PC-3 (cell line): ENCODE measurements around the gene MYORG. TPM values are rescaled to one million over a fixed set of nuclear protein-coding genes. Genes with fewer than 3 reads are reported as not detected.

Experiments
- ATAC-seq: fragments of 200-7000 bp; cut with Tn5 transposase; 2 replicates; pipeline ENCODE4 v1.9.1; 2020; ENCODE audit warnings: mild to moderate bottlenecking, moderate library complexity
- BruUV-seq: library from RNA; stranded (reverse); fragments of 400-500 nt; replicated peaks from 2 replicates; lab custom pipeline; 2021; lab: Mats Ljungman, UMichigan
- CTCF ChIA-PET: fragments of 300-600 bp; sonication (Branson Sonifier 250); formaldehyde crosslinking; loops from one replicate; lab custom pipeline; 2022; ENCODE audit warnings: antibody characterized with exemption; lab: Charles Lee
- POLR2A ChIA-PET: fragments of 300-600 bp; sonication (Branson Sonifier 250); formaldehyde crosslinking; loops from one replicate; lab custom pipeline; 2022; ENCODE audit warnings: antibody characterized with exemption; ENCODE audit not compliant: unreplicated experiment; lab: Charles Lee
- DNase-seq: peaks from one replicate; pipeline ENCODE4 v3.0.0-alpha.2; 2015
- H2AFZ ChIP-seq: fragments of 300-600 bp; sonication (generic); 2 replicates; pipeline ENCODE4 v1.6.0; 2016; ENCODE audit warnings: antibody characterized with exemption, low read length
- H3F3A ChIP-seq: fragments of 300-600 bp; sonication (generic); one replicate; pipeline ENCODE4 v1.6.0; 2017; ENCODE audit warnings: antibody characterized with exemption, low read length, control low read depth, mild to moderate bottlenecking; ENCODE audit not compliant: unreplicated experiment
- H3K27ac ChIP-seq: fragments of 300-600 bp; sonication (generic); 2 replicates; pipeline ENCODE4 v1.5.1; 2016; ENCODE audit warnings: mild to moderate bottlenecking, low read length
- H3K27me3 ChIP-seq: fragments of 300-600 bp; sonication (generic); 2 replicates; pipeline ENCODE4 v1.6.1; 2016; ENCODE audit warnings: low read length, mixed read lengths
- H3K36me3 ChIP-seq: fragments of 300-600 bp; sonication (generic); 2 replicates; pipeline ENCODE4 v1.6.1; 2016; ENCODE audit warnings: low read depth, mixed run types, low read length, mixed read lengths
- H3K4me1 ChIP-seq: fragments of 300-600 bp; sonication (generic); 2 replicates; pipeline ENCODE4 v1.5.1; 2016; ENCODE audit warnings: low read length; ENCODE audit not compliant: insufficient read depth
- H3K4me2 ChIP-seq: fragments of 300-600 bp; sonication (generic); 2 replicates; pipeline ENCODE4 v1.6.0; 2016; ENCODE audit warnings: low read length
- H3K4me3 ChIP-seq: fragments of 300-600 bp; sonication (generic); 2 replicates; pipeline ENCODE4 v1.5.1; 2016; ENCODE audit warnings: mild to moderate bottlenecking, low read length, mixed read lengths
- H3K79me2 ChIP-seq: fragments of 300-600 bp; sonication (generic); 2 replicates; pipeline ENCODE4 v1.6.1; 2017; ENCODE audit warnings: low read length, mixed read lengths
- H3K9ac ChIP-seq: fragments of 300-600 bp; sonication (generic); 2 replicates; pipeline ENCODE4 v1.6.0; 2016; ENCODE audit warnings: mild to moderate bottlenecking, low read length
- H3K9me2 ChIP-seq: fragments of 300-600 bp; sonication (generic); replicated peaks from 2 replicates; pipeline ENCODE4 v1.6.1; 2016; ENCODE audit warnings: mixed run types, low read length, mixed read lengths
- H3K9me3 ChIP-seq: fragments of 300-600 bp; sonication (generic); 2 replicates; pipeline ENCODE4 v1.6.1; 2016; ENCODE audit warnings: low read length, mixed read lengths
- H4K20me1 ChIP-seq: fragments of 300-600 bp; sonication (generic); 2 replicates; pipeline ENCODE4 v1.6.1; 2016; ENCODE audit warnings: low read length, mixed read lengths
- CTCF ChIP-seq: fragments of 300-600 bp; sonication (generic); conservative IDR thresholded peaks from 2 replicates; pipeline ENCODE4 v1.5.1; 2017; ENCODE audit warnings: antibody characterized with exemption, low read depth, mild to moderate bottlenecking, low read length
- EZH2 ChIP-seq: fragments of 300-600 bp; sonication (generic); IDR thresholded peaks from one replicate; pipeline ENCODE4 v1.6.1; 2017; ENCODE audit warnings: antibody characterized with exemption, mild to moderate bottlenecking, low read length; ENCODE audit not compliant: unreplicated experiment
- EZH2phosphoT487 ChIP-seq: fragments of 300-600 bp; sonication (generic); IDR thresholded peaks from 2 replicates; pipeline ENCODE4 v1.6.1; 2018; ENCODE audit warnings: mild to moderate bottlenecking, antibody characterized with exemption, low read length, borderline replicate concordance
- intact Hi-C: fragments of 100-400 bp; cut with micrococcal nuclease; formaldehyde crosslinking; loops from 2 replicates; pipeline ENCODE4 v1.9.0; 2023
- total RNA-seq: library from RNA; depleted of rRNA; stranded (reverse); fragments of >200 nt; gene quantifications from 2 replicates; pipeline ENCODE4 v1.2.3, GENCODE V29; 2014; rRNA removed

MYORG gene
- total RNA-seq, 1 experiment from 2014 or later = 3.4 TPM

- Histone ChIP-seq H3K27ac (no peak overlapping the region), H3K9me3 (no peaks in the 10 kb centered on the region), H3K36me3 (no peaks in the 10 kb centered on the region), H3K4me3 (no peak overlapping the region), H3F3A (no peaks in the 10 kb centered on the region), H3K9me2 (no peaks in the 10 kb centered on the region), H2AFZ (no peak overlapping the region), H3K79me2 (0 out of 2 replicates have a peak, but pooled peaks cover 3% of the 10 kb centered on the region), H3K9ac (no peak overlapping the region), H4K20me1 (no peaks in the 10 kb centered on the region), H3K4me2 (no peak overlapping the region), H3K27me3 (no peaks in the 10 kb centered on the region), H3K4me1 (no peaks in the 10 kb centered on the region)
- BruUV-seq = no TSS peak
- intact Hi-C loops = no loop called here
- POLR2A ChIA-PET = no interaction called here
- no peak for DNase-seq
- CTCF ChIA-PET = no interaction called here
- TF ChIP-seq CTCF = no peak
- no peak for TF ChIP-seq EZH2phosphoT487
- TF ChIP-seq EZH2 = no peak
- ATAC-seq = no peak
Observed at GRCh38 chr9:34318163-34318790, 58.4 kb downstream of the MYORG start.

- no peaks in the 10 kb centered on the region for H4K20me1 ChIP-seq
- H3K79me2 ChIP-seq = 0 out of 2 replicates have a peak, but pooled peaks cover 3% of the 10 kb centered on the region
- ChIA-PET CTCF (no interaction called here), POLR2A (interaction anchor here (0.6 kb wide), 1 partner anchor 38 kb away, joined by 4 read pairs; no protein-coding TSS in a partner anchor)
- no peaks in the 10 kb centered on the region for H3F3A ChIP-seq
- no peaks in the 10 kb centered on the region for H3K36me3 ChIP-seq
- no peak overlapping the region for H2AFZ ChIP-seq
- no peaks in the 10 kb centered on the region for H3K9me2 ChIP-seq
- DNase-seq (no peak), ATAC-seq (no peak)
- intact Hi-C loops = no loop called here
- BruUV-seq = no TSS peak
- no peak overlapping the region for H3K9ac ChIP-seq
- H3K9me3 ChIP-seq = no peaks in the 10 kb centered on the region
- TF ChIP-seq EZH2 = no peak
- no peak for TF ChIP-seq CTCF
- TF ChIP-seq EZH2phosphoT487 = no peak
- H3K4me2 ChIP-seq = no peak overlapping the region
- no peak overlapping the region for H3K27ac ChIP-seq
- H3K27me3 ChIP-seq = no peaks in the 10 kb centered on the region
- no peak overlapping the region for H3K4me3 ChIP-seq
- no peaks in the 10 kb centered on the region for H3K4me1 ChIP-seq
Observed at GRCh38 chr9:34317436-34317835, 59.3 kb downstream of the MYORG start.

Other genes with a start within 250 kb of the MYORG start
- 15.2 and 16.5 TPM in 2 replicates for gene UBAP1, start 197.9 kb downstream of the MYORG start, total RNA-seq
- gene KIF24, start 47.6 kb downstream of the MYORG start, total RNA-seq = 4.7 and 5.0 TPM in 2 replicates
- 34.4 and 34.6 TPM in 2 replicates for gene NUDT2, start 47.3 kb downstream of the MYORG start, total RNA-seq
- gene FAM219A, start 81.7 kb upstream of the MYORG start, total RNA-seq = 15.2 and 17.1 TPM in 2 replicates
- not detected in 2 replicates for gene DNAI1, start 81.9 kb upstream of the MYORG start, total RNA-seq
- gene ENHO, start 146.1 kb upstream of the MYORG start, total RNA-seq = 1.3 and 2.0 TPM in 2 replicates
- gene CNTFR, start 212.8 kb upstream of the MYORG start, total RNA-seq = not detected in 2 replicates
- gene RPP25L, start 235.2 kb upstream of the MYORG start, total RNA-seq = 25.0 and 30.2 TPM in 2 replicates
- 102 and 105 TPM in 2 replicates for gene DCTN3, start 243.6 kb upstream of the MYORG start, total RNA-seq